RPMI7951 (cell line): Measurements from ENCODE around the gene PTPRG. TPM values are rescaled to one million over a fixed set of nuclear protein-coding genes. Genes with fewer than 3 reads are reported as not detected.

ENCODE experiments used
- DNase-seq: peaks from one replicate; pipeline ENCODE4 v3.0.0-alpha.2; 2012; ENCODE audit warnings: low read depth
- total RNA-seq: library from RNA; depleted of rRNA; stranded (reverse); fragments of >200 nt; shearing (Covaris generic); gene quantifications from 2 replicates; pipeline ENCODE4 v1.2.3, GENCODE V29; 2014

The PTPRG gene
- total RNA-seq, 1 experiment from 2014 or later = 43.0 TPM

GRCh38 chr3:62253971-62254370, 692.6 kb downstream of the PTPRG start:
- DNase-seq = no peak

GRCh38 chr3:62255758-62256157, 694.4 kb downstream of the PTPRG start:
- no peak for DNase-seq

- DNase-seq = no peak
These were observed 698.6 kb downstream of the PTPRG start for GRCh38 chr3:62259924-62260323.

GRCh38 chr3:62260655-62261054, 699.3 kb downstream of the PTPRG start:
- no peak for DNase-seq

- DNase-seq = no peak
These were observed 699.8 kb downstream of the PTPRG start for GRCh38 chr3:62261121-62261520.

- no peak for DNase-seq
These were observed 700.4 kb downstream of the PTPRG start for GRCh38 chr3:62261736-62262135.

- no peak for DNase-seq
These were observed 704.2 kb downstream of the PTPRG start for GRCh38 chr3:62265528-62265927.

- DNase-seq = no peak
These were observed 705.4 kb downstream of the PTPRG start for GRCh38 chr3:62266668-62267283.

- no peak for DNase-seq
These were observed 715.3 kb downstream of the PTPRG start for GRCh38 chr3:62276658-62277180.

GRCh38 chr3:62277450-62277849, 716.1 kb downstream of the PTPRG start:
- no peak for DNase-seq

GRCh38 chr3:62277986-62278385, 716.6 kb downstream of the PTPRG start:
- DNase-seq = no peak

GRCh38 chr3:62281726-62282125, 720.4 kb downstream of the PTPRG start:
- DNase-seq = no peak

- no peak for DNase-seq
These were observed 723.1 kb downstream of the PTPRG start for GRCh38 chr3:62284442-62284841.

- DNase-seq = no peak
These were observed 726.1 kb downstream of the PTPRG start for GRCh38 chr3:62287392-62287927.

- no peak for DNase-seq
These were observed 728.6 kb downstream of the PTPRG start for GRCh38 chr3:62289922-62290321.

- DNase-seq = no peak
These were observed 731.8 kb downstream of the PTPRG start for GRCh38 chr3:62293051-62293780.

- DNase-seq = no peak
These were observed 734.2 kb downstream of the PTPRG start for GRCh38 chr3:62295571-62295970.

- DNase-seq = no peak
These were observed 739.2 kb downstream of the PTPRG start for GRCh38 chr3:62300617-62301016.

GRCh38 chr3:62312201-62312600, 750.8 kb downstream of the PTPRG start:
- DNase-seq = no peak

- no peak for DNase-seq
These were observed 755.2 kb downstream of the PTPRG start for GRCh38 chr3:62316525-62316924.

- no peak for DNase-seq
These were observed 757.0 kb downstream of the PTPRG start for GRCh38 chr3:62318365-62318751.

GRCh38 chr3:62318752-62319569, 757.6 kb downstream of the PTPRG start:
- peak; percentile 87 for DNase-seq
